Sigmoid colon (tissue), 4 donors: Measurements from ENCODE around the gene KIRREL3.

Source experiments
- EP300 ChIP-seq, 4 donors: sonication (generic); formaldehyde crosslinking; IDR thresholded peaks; one replicate each; pipeline ENCODE4 v1.6.1; 2017; ENCODE audit warnings: antibody characterized with exemption in 4 of 4
- TF ChIP-seq, protein P1 (sequence below), 4 experiments: fragments of 450-650 bp in 3 of 4; fragments of 200-600 bp in 1 of 4; IDR thresholded peaks; one replicate each; pipeline ENCODE4 v1.5.1; 2016 to 2019; ENCODE audit warnings: antibody characterized with exemption in 4 of 4, mild to moderate bottlenecking in 3 of 4, moderate library complexity in 2 of 4

DNA sequence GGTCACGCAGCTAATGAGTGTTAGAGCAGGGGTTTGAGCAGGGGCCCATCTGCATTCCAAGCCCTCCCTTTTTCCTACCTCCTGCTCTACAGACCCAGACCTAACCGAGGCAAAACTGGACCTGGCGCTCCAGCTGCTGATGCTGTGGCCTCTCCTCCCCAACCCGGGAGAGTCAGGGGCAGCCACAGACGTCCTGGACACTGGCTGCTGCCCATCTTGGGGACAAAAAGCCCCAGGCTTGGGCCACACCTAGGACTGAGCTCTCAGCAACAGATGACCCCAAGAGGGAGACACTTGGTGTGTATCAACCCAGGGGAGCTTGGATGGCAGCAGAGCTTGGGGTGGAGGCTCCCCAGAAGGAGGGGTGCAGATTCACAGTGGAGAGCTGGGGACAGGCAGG is 472.5 kb downstream of the KIRREL3 start:
- TF ChIP-seq, protein P1, sequence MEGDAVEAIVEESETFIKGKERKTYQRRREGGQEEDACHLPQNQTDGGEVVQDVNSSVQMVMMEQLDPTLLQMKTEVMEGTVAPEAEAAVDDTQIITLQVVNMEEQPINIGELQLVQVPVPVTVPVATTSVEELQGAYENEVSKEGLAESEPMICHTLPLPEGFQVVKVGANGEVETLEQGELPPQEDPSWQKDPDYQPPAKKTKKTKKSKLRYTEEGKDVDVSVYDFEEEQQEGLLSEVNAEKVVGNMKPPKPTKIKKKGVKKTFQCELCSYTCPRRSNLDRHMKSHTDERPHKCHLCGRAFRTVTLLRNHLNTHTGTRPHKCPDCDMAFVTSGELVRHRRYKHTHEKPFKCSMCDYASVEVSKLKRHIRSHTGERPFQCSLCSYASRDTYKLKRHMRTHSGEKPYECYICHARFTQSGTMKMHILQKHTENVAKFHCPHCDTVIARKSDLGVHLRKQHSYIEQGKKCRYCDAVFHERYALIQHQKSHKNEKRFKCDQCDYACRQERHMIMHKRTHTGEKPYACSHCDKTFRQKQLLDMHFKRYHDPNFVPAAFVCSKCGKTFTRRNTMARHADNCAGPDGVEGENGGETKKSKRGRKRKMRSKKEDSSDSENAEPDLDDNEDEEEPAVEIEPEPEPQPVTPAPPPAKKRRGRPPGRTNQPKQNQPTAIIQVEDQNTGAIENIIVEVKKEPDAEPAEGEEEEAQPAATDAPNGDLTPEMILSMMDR (IDR thresholded peaks at IDR 0.05), result no peak
- no peak for TF ChIP-seq EP300 (IDR thresholded peaks at IDR 0.05)
